HG03103 (cell line): ENCODE results near the gene WASF2.

Experiments used
- ATAC-seq: cut with Tn5 transposase; IDR thresholded peaks from one replicate; pipeline ENCODE4 v1.9.1; 2021; ENCODE audit warnings: low read depth; ENCODE audit not compliant: unreplicated experiment

The WASF2 gene

DNA sequence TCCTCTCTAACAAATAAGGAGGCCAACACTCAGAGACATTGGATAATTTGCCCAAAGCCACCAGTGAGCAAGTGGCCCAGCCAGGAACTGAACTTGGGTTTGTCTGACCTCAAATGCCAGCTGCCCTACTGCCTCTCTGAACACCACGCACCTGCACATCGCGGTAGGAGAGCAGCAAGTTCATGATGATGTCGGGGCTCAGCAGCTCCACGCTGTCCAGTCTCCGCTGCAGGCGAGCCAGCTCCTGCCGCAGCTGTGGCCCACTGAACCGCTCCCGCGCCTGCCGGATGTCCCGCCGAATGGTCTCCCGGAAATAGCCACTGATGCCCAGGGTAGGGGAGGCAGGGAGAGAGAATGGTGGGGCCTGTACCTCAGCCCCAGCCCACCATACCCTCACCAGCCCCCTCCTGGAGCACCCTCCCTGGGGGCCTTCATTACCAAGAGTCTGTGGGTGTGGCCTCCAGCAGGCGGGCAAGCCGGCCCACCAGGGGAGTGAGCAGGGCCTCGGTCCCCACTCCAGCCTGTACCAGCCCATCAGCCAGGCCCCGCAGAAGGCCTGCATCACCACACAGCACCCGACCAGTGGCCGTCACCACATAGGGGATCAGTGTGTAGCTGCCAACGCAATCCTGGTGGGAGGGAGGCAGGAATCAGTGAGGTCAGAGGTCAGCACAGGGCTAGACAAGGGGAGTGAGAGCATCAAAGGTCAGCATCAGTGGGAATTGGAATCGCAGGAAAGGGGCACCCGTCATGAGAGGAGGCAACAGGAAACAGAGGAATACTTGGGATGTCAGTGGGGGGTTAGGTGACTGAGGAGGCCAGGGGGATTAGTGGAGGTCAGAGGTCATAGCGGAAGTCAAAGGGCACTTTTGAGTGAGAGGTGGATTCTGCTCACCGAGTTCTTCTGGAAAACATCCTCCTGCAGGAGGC lies 125.9 kb downstream of the WASF2 start:
- ATAC-seq: no peak

DNA sequence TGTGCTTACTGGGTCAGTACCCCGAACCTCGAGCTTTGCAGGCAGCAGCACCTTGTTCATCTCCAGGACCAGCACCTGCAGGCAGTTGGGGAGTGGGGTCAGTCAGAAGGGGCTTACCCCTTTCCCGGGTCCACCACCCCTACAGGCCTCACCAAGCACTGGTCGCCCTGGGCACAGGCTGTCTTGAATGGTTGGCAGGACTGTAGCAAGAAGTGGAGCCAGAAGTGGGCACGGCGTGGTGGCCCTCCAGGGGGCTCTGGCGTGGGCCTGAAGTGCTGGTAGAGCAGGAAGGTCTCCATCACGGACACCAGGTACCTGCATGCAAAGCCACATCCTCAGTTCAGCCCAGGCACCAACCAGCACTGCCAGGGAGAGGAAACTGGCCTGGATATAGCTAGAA lies 128.4 kb downstream of the WASF2 start:
- ATAC-seq: no peak

GRCh38 chr1:27361044-27361402 lies 128.9 kb downstream of the WASF2 start:
- no peak for ATAC-seq

DNA sequence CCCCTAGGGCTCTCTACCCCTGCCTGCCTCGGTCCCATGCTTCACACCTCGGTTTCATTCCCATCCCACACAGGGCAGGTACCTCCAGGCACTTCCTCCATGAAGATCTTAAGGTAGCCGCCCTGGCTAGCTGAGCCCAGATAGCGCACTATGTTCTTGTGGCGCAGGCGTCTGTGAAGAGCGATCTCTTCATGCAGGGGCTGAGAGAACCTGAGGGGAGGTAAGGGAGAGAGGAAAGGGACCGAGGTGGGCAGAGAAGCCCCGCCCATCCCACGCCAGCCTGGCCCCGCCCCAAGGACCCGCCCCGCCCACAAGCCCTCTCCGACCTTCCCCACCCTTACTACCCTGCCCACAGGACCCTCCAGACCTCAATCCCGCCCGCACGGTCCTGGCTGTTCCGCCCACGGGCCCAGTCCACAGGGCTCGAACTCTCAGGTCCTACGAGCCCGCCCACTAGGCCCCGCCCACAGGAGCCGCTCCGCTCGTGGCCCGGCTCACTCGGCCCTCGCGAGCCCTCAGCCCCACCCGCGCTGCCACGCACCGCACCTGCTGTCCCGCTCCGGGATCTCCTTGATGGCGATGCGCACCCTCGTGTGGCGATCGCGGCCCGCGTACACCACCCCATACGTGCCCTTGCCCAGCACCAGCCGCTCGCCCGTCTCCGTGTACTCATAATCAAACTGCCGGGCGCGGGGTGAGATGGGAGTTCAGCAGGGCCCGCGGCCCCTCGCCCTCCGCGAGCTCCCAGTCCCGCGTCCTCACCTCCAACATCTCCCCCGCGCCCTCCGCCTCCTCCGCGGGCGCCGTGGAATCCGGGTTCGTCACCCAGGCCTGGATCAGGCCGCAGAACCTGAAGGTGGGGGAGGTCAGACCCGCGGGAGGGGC lies 129.6 kb downstream of the WASF2 start:
- ATAC-seq: no peak

DNA sequence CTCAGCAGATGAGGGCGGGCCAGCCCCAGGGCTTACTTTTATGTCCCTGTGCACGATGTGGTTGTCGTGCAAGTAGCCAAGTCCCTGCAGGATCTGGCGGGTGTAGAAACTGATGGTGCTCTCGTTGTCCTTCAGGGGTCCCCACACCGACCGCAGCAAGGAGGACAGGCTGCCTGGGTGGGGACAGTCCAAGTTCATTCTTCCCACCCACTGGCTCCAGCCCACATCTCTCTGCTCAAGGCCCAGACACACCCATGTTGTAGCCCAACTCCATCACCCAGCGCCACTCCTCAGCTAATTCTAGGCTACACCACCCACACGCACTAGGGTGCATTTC lies 130.2 kb downstream of the WASF2 start:
- no peak for ATAC-seq

- no peak for ATAC-seq
Observed at GRCh38 chr1:27358928-27359313, 131.0 kb downstream of the WASF2 start.

DNA sequence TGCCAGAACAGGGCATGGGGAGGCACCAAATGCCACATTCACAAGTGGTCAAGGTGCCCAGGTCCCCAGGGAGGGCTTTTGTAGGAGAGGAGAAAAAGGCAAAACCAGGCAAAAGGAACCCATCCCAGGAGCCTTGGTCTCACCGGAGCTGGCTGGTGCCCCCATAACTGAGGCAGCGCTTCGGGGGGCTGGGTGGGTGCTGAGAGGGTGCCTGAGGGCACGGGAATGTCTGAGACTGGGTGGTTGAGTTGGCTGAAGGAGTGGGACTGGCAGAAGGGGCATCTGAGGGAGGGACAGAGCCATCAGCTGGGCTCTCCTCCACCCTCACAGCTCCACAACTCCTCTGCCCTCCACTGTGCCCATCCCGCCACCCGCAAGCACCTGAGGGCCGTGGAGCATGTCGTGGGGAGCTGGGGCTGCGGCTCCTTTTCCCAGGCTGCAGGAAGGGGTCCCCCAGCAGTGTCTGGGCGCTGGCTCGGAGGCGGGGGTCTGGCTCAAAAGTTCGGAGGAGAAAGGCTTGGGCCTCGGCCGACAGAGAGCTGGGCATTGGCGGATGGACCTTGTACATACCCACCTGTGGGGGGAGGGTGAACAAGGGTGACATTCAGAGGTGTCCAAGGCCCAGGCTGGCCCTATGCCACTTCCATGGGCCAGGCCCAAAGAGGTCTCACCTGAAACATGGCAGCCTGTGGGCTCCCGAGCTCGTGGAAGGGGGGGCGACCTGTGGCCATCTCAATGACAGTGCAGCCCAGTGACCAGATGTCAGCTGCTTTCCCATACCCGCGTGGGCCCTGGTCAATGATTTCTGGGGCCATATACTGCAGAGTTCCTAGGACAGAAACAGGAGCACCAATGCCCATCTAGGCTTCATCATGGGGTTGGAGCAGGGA lies 131.7 kb downstream of the WASF2 start:
- ATAC-seq: no peak

DNA sequence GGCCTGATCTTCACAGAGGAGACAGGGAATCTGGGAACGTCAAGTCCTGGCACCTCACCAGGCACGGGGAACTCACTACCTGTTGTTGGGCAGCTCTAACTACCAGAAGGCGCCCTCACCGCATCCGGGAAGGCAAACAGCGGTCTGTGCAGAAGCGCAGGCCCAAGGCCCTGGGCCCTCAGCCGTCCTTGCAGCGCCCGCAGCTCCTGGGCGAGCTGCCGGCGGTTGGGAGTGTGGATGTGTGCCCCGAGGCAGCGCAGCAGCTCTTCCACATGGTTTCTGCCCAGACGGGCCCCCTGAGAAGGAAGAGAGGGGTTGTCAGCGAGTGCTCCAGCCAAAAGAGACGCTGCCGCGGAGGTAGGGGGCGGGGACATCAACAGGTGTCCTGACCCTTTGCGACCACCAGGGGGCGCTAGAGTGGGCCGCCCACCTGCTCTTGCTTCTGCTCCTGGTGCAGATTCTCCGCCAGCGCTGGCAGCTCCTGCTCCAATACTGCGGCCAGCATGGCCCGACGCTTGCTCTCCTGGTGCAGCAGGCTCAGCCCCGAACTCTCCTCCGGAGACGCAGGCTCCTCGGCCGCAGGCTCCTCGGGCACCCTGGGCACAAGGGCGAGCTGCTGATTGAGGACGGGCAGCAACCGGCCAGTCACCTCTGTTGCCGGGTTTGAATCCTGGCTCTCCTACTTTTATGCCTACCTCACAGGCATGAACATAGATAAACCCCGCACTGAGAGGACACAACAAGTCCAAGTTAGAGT lies 132.5 kb downstream of the WASF2 start:
- peak; percentile 47 for ATAC-seq

GRCh38 chr1:27356619-27357280 lies 133.2 kb downstream of the WASF2 start:
- ATAC-seq: no peak

DNA sequence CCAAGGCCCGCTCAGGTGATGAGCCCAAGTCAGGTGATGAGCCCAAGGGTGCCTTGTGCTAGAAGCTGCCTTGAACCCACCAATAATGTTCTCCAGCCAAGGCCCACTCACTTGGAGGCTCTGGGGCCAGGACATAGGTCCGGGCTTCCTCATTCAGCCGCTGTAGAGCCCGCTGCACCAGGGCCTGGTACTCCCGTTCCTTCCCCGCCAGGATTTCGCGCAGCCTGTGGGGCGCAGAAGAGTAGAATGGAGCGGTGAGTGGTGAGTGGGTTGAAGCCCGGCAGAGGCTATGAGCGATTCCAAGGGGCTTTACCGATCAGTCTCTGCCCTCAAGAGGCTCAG lies 133.7 kb downstream of the WASF2 start:
- ATAC-seq: no peak

GRCh38 chr1:27355683-27356082 lies 134.3 kb downstream of the WASF2 start:
- ATAC-seq: no peak
